Spleen (tissue), 11 donors: Measurements from ENCODE around the gene ADARB2. TPM values are rescaled to one million over a fixed set of nuclear protein-coding genes. Genes with fewer than 3 reads are reported as not detected.
A peak's percentile ranks its signal among the peaks of the same experiment; 100 is the strongest.

Experiments
- DNase-seq: peaks from one replicate; pipeline ENCODE4 v3.0.0-alpha.2; 2020
- H3K27ac ChIP-seq, 8 donors: fragments of 200-600 bp; sonication (generic) in 7 of 8; 1 replicate in 4 of 8; 2 replicates in 4 of 8; pipeline versions ENCODE4 v1.5.0 to v1.8.0; 2016 to 2021; ENCODE audit warnings: inconsistent platforms in 4 of 8, mild to moderate bottlenecking in 4 of 8, moderate library complexity in 1 of 8
- H3K27me3 ChIP-seq, 7 donors: fragments of 200-600 bp; sonication (generic) in 6 of 7; replicated peaks in 1 of 7; 1 replicate in 4 of 7; 2 replicates in 3 of 7; pipeline versions ENCODE4 v1.5.0 to v1.8.0; 2016 to 2021; ENCODE audit warnings: inconsistent platforms in 3 of 7, mild to moderate bottlenecking in 1 of 7
- H3K36me3 ChIP-seq, 6 donors: fragments of 200-600 bp; sonication (generic) in 5 of 6; 1 replicate in 4 of 6; 2 replicates in 2 of 6; pipeline versions ENCODE4 v1.5.0 to v1.8.0; 2016 to 2021; ENCODE audit warnings: inconsistent platforms in 2 of 6
- H3K4me1 ChIP-seq, 6 donors: fragments of 200-600 bp; sonication (generic) in 5 of 6; 1 replicate in 3 of 6; 2 replicates in 3 of 6; pipeline versions ENCODE4 v1.5.0 to v1.8.0; 2016 to 2021; ENCODE audit warnings: inconsistent platforms in 3 of 6
- H3K4me3 ChIP-seq, 8 donors: fragments of 200-600 bp; sonication (generic) in 7 of 8; 1 replicate in 4 of 8; 2 replicates in 4 of 8; pipeline versions ENCODE4 v1.5.0 to v1.8.0; 2016 to 2021; ENCODE audit warnings: inconsistent platforms in 4 of 8, mild to moderate bottlenecking in 4 of 8, moderate library complexity in 2 of 8
- H3K9me3 ChIP-seq, 8 donors: fragments of 200-600 bp; sonication (generic) in 7 of 8; 1 replicate in 4 of 8; 2 replicates in 4 of 8; pipeline versions ENCODE4 v1.5.0 to v1.8.0; 2016 to 2021; ENCODE audit warnings: inconsistent platforms in 4 of 8
- CTCF ChIP-seq, 11 experiments: fragments of 200-600 bp in 7 of 11; fragments of 450-650 bp in 4 of 11; sonication (generic) in 4 of 11; IDR thresholded peaks in 8 of 11; conservative IDR thresholded peaks in 3 of 11; 1 replicate in 7 of 11; 2 replicates in 4 of 11; pipeline versions ENCODE4 v1.4.0 to v1.8.0; 2016 to 2021; ENCODE audit warnings: antibody characterized with exemption in 11 of 11, inconsistent platforms in 4 of 11, mild to moderate bottlenecking in 1 of 11
- POLR2A ChIP-seq, 3 donors: fragments of 450-650 bp; IDR thresholded peaks; one replicate each; pipeline ENCODE4 v1.5.1; 2017; ENCODE audit warnings: antibody characterized with exemption in 3 of 3, mild to moderate bottlenecking in 1 of 3
- POLR2AphosphoS5 ChIP-seq, 3 donors: sonication (generic); formaldehyde crosslinking; IDR thresholded peaks; one replicate each; pipeline ENCODE4 v1.5.1; 2017; ENCODE audit warnings: antibody characterized with exemption in 3 of 3
- WGBS, 5 donors: extraction: QIAGEN DNeasy Blood & Tissue Kit in 3 of 5; methylation state at CpG; one replicate each; pipeline versions ENCODE4 v1.1.5 to v1.1.7; 2013 to 2018; 5-methylcytosine and 5-hydroxymethylcytosine counted together
- intact Hi-C: fragments of 100-400 bp; cut with DNase I; formaldehyde crosslinking; loops from one replicate; pipeline ENCODE4 v1.15.0; 2023; ENCODE audit warnings: low total_unique reads
- polyA plus RNA-seq, 3 donors: library from polyadenylated mRNA; stranded (reverse); fragments of 200-250 nt; gene quantifications; one replicate each; pipeline ENCODE4 v1.2.1, GENCODE V29; 2013
- total RNA-seq, 7 donors: library from RNA; depleted of rRNA in 3 of 7; stranded (reverse); fragments of >200 nt in 3 of 7; fragmentation: NEBNext Ultra II Directional in 4 of 7; extraction: Animal tissue kit (Norgen Biotek cat#: 25700) in 4 of 7; gene quantifications; one replicate each; pipeline versions ENCODE4 v1.1.0 to v1.2.1, GENCODE V29; 2016 to 2021
- donor health status: healthy with polysubstance abuse.
- donor health status: DM: no; HTN: no; CAD: no; lungs with moderate emphysema.
- donor health status: DM: no; HTN: no; CAD: no.
- donor health status: Bipolar disorder and iron deficiency.
- donor health status: healthy.
- donor health status: DM: no; HTN: no; CAD: no.
- donor health status: DM: yes; HTN: yes; CAD: no.

The ADARB2 gene
- total and polyA plus RNA-seq, 10 donors = 0.05 to 8.1 (median 0.96) TPM

- Histone ChIP-seq H3K9me3 (no peaks in the 10 kb centered on the region), H3K4me3 (no peak overlapping the region), H3K4me1 (no peaks in the 10 kb centered on the region), H3K27ac (no peak overlapping the region), H3K36me3 (no peaks in the 10 kb centered on the region), H3K27me3 (peaks cover 0 to 25% (median 0%) of the 10 kb centered on the region in 7 donors)
- 75 to 90% (median 82%) methylated on average over 30 of the region's 30 CpGs for WGBS, 5 donors
- peak; percentile 42 for DNase-seq
- TF ChIP-seq CTCF (IDR thresholded peaks at IDR 0.05 in 8 of 11, conservative IDR thresholded peaks at IDR 0.05 in 3 of 11) (no peak), POLR2A (IDR thresholded peaks at IDR 0.05) (no peak), POLR2AphosphoS5 (IDR thresholded peaks at IDR 0.05) (no peak)
- intact Hi-C loops = no loop called here
These were observed 554.9 kb downstream of the ADARB2 start for GRCh38 chr10:1182280-1183032.

GRCh38 chr10:1180836-1181235 lies 556.5 kb downstream of the ADARB2 start:
- Histone ChIP-seq H3K4me1 (no peaks in the 10 kb centered on the region), H3K27me3 (peaks cover 0 to 19% (median 0%) of the 10 kb centered on the region in 7 donors), H3K4me3 (no peak overlapping the region), H3K9me3 (no peaks in the 10 kb centered on the region), H3K27ac (no peak overlapping the region), H3K36me3 (no peaks in the 10 kb centered on the region)
- no peak for TF ChIP-seq POLR2AphosphoS5 (IDR thresholded peaks at IDR 0.05)
- TF ChIP-seq CTCF (IDR thresholded peaks at IDR 0.05 in 8 of 11, conservative IDR thresholded peaks at IDR 0.05 in 3 of 11) = no peak
- no peak for TF ChIP-seq POLR2A (IDR thresholded peaks at IDR 0.05)
- 76 to 87% (median 80%) methylated on average over 8 to 11 of the region's 11 CpGs for WGBS, 5 donors
- DNase-seq = peak; percentile 47
- intact Hi-C loops = no loop called here

GRCh38 chr10:1180071-1180730 lies 557.1 kb downstream of the ADARB2 start:
- no peak for TF ChIP-seq CTCF (IDR thresholded peaks at IDR 0.05 in 8 of 11, conservative IDR thresholded peaks at IDR 0.05 in 3 of 11)
- no peak for TF ChIP-seq POLR2AphosphoS5 (IDR thresholded peaks at IDR 0.05)
- no peak for TF ChIP-seq POLR2A (IDR thresholded peaks at IDR 0.05)
- no peaks in the 10 kb centered on the region for H3K4me1 ChIP-seq
- DNase-seq = peak; percentile 50
- no peaks in the 10 kb centered on the region for H3K9me3 ChIP-seq
- peaks cover 0 to 19% (median 0%) of the 10 kb centered on the region in 7 donors for H3K27me3 ChIP-seq
- 82 to 91% (median 89%) methylated on average over 11 to 16 of the region's 16 CpGs for WGBS, 5 donors
- H3K27ac ChIP-seq = no peak overlapping the region
- no peak overlapping the region for H3K4me3 ChIP-seq
- intact Hi-C loops = no loop called here
- H3K36me3 ChIP-seq = no peaks in the 10 kb centered on the region
